ENCODE measurements around the gene DPM2. TPM values are rescaled to one million over a fixed set of nuclear protein-coding genes. Genes with fewer than 3 reads are reported as not detected.
A peak's percentile ranks its signal among the peaks of the same experiment; 100 is the strongest.

DPM2 gene
- total RNA-seq, 1 donor from 2014 or later, result 9.1 TPM

- Mint-ChIP-seq H3K27me3 (ENCODE audit: insufficient read depth, low read depth) (peaks cover 47% of the 10 kb centered on the region), H3K27ac (no peak overlapping the region), H3K4me1 (peaks cover 18% of the 10 kb centered on the region), H3K36me3 (no peaks in the 10 kb centered on the region), H3K4me3 (peak overlapping the region; percentile 83), H3K9me3 (peaks cover 2% of the 10 kb centered on the region)
- TF ChIP-seq EZH2phosphoT487 (IDR thresholded peaks at IDR 0.05), result no peak
- TF ChIP-seq EZH2 (IDR thresholded peaks at IDR 0.05), result no peak
- TF ChIP-seq, protein P1, sequence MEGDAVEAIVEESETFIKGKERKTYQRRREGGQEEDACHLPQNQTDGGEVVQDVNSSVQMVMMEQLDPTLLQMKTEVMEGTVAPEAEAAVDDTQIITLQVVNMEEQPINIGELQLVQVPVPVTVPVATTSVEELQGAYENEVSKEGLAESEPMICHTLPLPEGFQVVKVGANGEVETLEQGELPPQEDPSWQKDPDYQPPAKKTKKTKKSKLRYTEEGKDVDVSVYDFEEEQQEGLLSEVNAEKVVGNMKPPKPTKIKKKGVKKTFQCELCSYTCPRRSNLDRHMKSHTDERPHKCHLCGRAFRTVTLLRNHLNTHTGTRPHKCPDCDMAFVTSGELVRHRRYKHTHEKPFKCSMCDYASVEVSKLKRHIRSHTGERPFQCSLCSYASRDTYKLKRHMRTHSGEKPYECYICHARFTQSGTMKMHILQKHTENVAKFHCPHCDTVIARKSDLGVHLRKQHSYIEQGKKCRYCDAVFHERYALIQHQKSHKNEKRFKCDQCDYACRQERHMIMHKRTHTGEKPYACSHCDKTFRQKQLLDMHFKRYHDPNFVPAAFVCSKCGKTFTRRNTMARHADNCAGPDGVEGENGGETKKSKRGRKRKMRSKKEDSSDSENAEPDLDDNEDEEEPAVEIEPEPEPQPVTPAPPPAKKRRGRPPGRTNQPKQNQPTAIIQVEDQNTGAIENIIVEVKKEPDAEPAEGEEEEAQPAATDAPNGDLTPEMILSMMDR (IDR thresholded peaks at IDR 0.05), result no peak
- H3K4me3 ChIP-seq, result no peak overlapping the region
- H3K4me1 ChIP-seq, result peaks cover 21% of the 10 kb centered on the region
- peaks cover 46% of the 10 kb centered on the region for H3K27me3 ChIP-seq
- DNase-seq (ENCODE audit: low spot score), result no peak
- H3K79me2 ChIP-seq (ENCODE audit: low read depth), result no peaks in the 10 kb centered on the region
- no peaks in the 10 kb centered on the region for H3K36me3 ChIP-seq
- H2AFZ ChIP-seq (replicated peaks), result no peak overlapping the region
- peaks cover 54% of the 10 kb centered on the region for H3F3A ChIP-seq (ENCODE audit: low read depth)
- H4K20me1 ChIP-seq (ENCODE audit: low read depth), result peaks cover 30% of the 10 kb centered on the region
- H3K9ac ChIP-seq, result no peak overlapping the region
- H3K27ac ChIP-seq, result no peak overlapping the region
- no peak overlapping the region for H3K4me2 ChIP-seq
- H3K9me3 ChIP-seq (ENCODE audit: low read depth), result no peaks in the 10 kb centered on the region
These were observed 8.7 kb downstream of the DPM2 start for GRCh38 chr9:127928676-127929624.

DNA sequence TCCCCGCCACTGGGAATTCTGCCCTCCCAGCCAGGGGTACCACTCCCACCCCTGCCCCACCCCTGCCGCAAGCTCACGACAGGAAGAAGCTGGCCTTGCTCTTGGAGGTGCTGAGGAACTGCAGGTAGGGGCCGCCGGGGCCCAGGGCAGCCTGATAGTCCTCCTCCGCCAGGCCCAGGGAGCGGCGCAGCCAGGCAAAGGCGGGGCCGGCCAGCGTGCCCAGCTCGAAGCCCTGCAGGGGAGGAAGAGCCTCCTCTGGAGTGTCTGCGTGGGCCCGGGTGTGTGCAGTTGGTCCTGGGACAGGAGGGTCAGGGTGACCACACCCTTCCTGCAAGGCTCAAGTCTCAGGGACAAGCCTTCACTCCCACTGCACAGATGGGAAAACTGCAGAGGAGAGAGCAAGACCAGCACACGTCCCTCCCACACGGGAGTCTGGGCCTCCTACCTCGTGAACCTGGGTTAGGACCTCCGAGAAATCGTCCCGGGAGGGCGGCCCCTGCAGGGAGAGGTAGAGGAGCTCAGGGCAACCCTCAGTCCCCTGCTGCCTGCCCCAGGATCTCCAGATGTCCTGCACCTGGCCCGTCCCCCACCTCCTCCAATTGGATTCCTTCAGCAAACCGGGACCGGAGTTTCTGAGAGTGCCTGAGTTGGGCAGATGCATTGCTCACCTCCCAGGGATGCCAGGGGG, 9.5 kb downstream of the DPM2 start:
- Histone ChIP-seq H3K79me2 (ENCODE audit: low read depth) (no peaks in the 10 kb centered on the region), H3K27me3 (peaks cover 46% of the 10 kb centered on the region), H2AFZ (replicated peaks) (peak overlapping the region; percentile 14), H3K9me3 (ENCODE audit: low read depth) (no peaks in the 10 kb centered on the region), H3K4me2 (peak overlapping the region; percentile 96), H4K20me1 (ENCODE audit: low read depth) (peaks cover 30% of the 10 kb centered on the region), H3K4me3 (peak overlapping the region; percentile 63), H3K36me3 (no peaks in the 10 kb centered on the region), H3K27ac (no peak overlapping the region), H3F3A (ENCODE audit: low read depth) (peaks cover 54% of the 10 kb centered on the region), H3K9ac (no peak overlapping the region), H3K4me1 (peaks cover 21% of the 10 kb centered on the region)
- Mint-ChIP-seq H3K36me3 (no peaks in the 10 kb centered on the region), H3K4me1 (peaks cover 18% of the 10 kb centered on the region), H3K27ac (no peak overlapping the region), H3K9me3 (peaks cover 2% of the 10 kb centered on the region), H3K4me3 (peak overlapping the region; percentile 71), H3K27me3 (ENCODE audit: insufficient read depth, low read depth) (peaks cover 47% of the 10 kb centered on the region)
- TF ChIP-seq EZH2phosphoT487 (IDR thresholded peaks at IDR 0.05) (no peak), EZH2 (IDR thresholded peaks at IDR 0.05) (no peak)
- TF ChIP-seq, protein P1 (IDR thresholded peaks at IDR 0.05), result no peak
- DNase-seq (ENCODE audit: low spot score), result peak; percentile 58

GRCh38 chr9:127927201-127927987, 10.3 kb downstream of the DPM2 start:
- H3K36me3 Mint-ChIP-seq, result no peaks in the 10 kb centered on the region
- Histone ChIP-seq H3K9me3 (ENCODE audit: low read depth) (no peaks in the 10 kb centered on the region), H3K36me3 (no peaks in the 10 kb centered on the region), H2AFZ (replicated peaks) (peak overlapping the region; percentile 96), H3K27me3 (peaks cover 46% of the 10 kb centered on the region), H3K9ac (no peak overlapping the region), H3K4me2 (peak overlapping the region; percentile 96), H3K27ac (no peak overlapping the region), H3F3A (ENCODE audit: low read depth) (peaks cover 58% of the 10 kb centered on the region), H3K4me3 (peak overlapping the region; percentile 63), H3K79me2 (ENCODE audit: low read depth) (no peaks in the 10 kb centered on the region), H4K20me1 (ENCODE audit: low read depth) (peaks cover 30% of the 10 kb centered on the region), H3K4me1 (peaks cover 21% of the 10 kb centered on the region)
- DNase-seq (ENCODE audit: low spot score), result peak; percentile 86
- H3K4me3 Mint-ChIP-seq, result peak overlapping the region; percentile 72
- peaks cover 18% of the 10 kb centered on the region for H3K4me1 Mint-ChIP-seq
- peaks cover 49% of the 10 kb centered on the region for H3K27me3 Mint-ChIP-seq (ENCODE audit: insufficient read depth, low read depth)
- TF ChIP-seq EZH2phosphoT487 (IDR thresholded peaks at IDR 0.05), result no peak
- peaks cover 2% of the 10 kb centered on the region for H3K9me3 Mint-ChIP-seq
- no peak overlapping the region for H3K27ac Mint-ChIP-seq
